H1 (cell line): Measurements from ENCODE around the gene ZCRB1. TPM values are rescaled to one million over a fixed set of nuclear protein-coding genes. Genes with fewer than 3 reads are reported as not detected.

Experiments used
- CTCF ChIP-seq, 3 experiments: IDR thresholded peaks; 1 replicate in 2 of 3; 2 replicates in 1 of 3; pipeline versions ENCODE4 v1.5.1 to v1.6.1; 2011; ENCODE audit warnings: low read length in 3 of 3, mild to moderate bottlenecking in 3 of 3, inconsistent platforms in 2 of 3, low read depth in 1 of 3, moderate library complexity in 1 of 3; ENCODE audit not compliant: insufficient read depth in 1 of 3; ENCODE audit errors: control extremely low read depth in 1 of 3
- EP300 ChIP-seq, 2 experiments: IDR thresholded peaks; 1 replicate in 1 of 2; 2 replicates in 1 of 2; pipeline ENCODE4 v1.6.1; 2011 to 2012; ENCODE audit warnings: low read depth in 2 of 2, low read length in 2 of 2, mild to moderate bottlenecking in 2 of 2, borderline replicate concordance in 1 of 2, inconsistent platforms in 1 of 2, moderate library complexity in 1 of 2
- KDM1A ChIP-seq: fragments of 200-600, 300-600 bp; sonication (generic); IDR thresholded peaks from 2 replicates; pipeline ENCODE4 v1.7.1; 2016; ENCODE audit warnings: mild to moderate bottlenecking, low read length, borderline replicate concordance
- SIRT6 ChIP-seq: IDR thresholded peaks from one replicate; pipeline ENCODE4 v1.7.1; 2012; ENCODE audit warnings: low read length, inconsistent platforms
- SIX5 ChIP-seq: IDR thresholded peaks from 2 replicates; pipeline ENCODE4 v1.6.1; 2011; ENCODE audit warnings: mild to moderate bottlenecking, low read depth, low read length
- YY1 ChIP-seq: IDR thresholded peaks from 2 replicates; pipeline ENCODE4 v1.6.1; 2011; ENCODE audit warnings: low read depth, mild to moderate bottlenecking, low read length
- polyA plus RNA-seq, 7 experiments: library from polyadenylated mRNA; depleted of rRNA in 3 of 7; stranded (reverse) in 5 of 7; unstranded in 2 of 7; fragments of >200 nt in 5 of 7; fragments of 200-250 nt in 2 of 7; gene quantifications; 1 replicate in 5 of 7; 2 replicates in 1 of 7; 4 replicates in 1 of 7; pipeline versions ENCODE4 v1.2.1 to v1.2.3, GENCODE V29; 2011 to 2013; ENCODE audit warnings: missing spikeins in 2 of 7, mixed read lengths in 2 of 7
- total RNA-seq: library from RNA; stranded (reverse); fragmentation: NEBNext Ultra II Directional; extraction: Animal tissue kit (Norgen Biotek cat#: 25700); gene quantifications from 2 replicates; pipeline ENCODE4 v1.2.1, GENCODE V29; 2021

The ZCRB1 gene
- total and polyA plus RNA-seq, 2 of the 8 experiments (the other 6 are each of a cell fraction or from before 2014, with no cell fraction given), result 22.0 to 52.5 TPM

GRCh38 chr12:42372154-42372791, 46.4 kb upstream of the ZCRB1 start (continued):
- TF ChIP-seq EP300 (IDR thresholded peaks at IDR 0.05; ENCODE audit: borderline replicate concordance in 1 of 2, low read depth in 2 of 2, low read length in 2 of 2), result no peak
- no peak for TF ChIP-seq KDM1A
- TF ChIP-seq SIX5, result no peak
- TF ChIP-seq YY1, result no peak
- TF ChIP-seq CTCF (IDR thresholded peaks at IDR 0.05; ENCODE audit: control extremely low read depth in 1 of 3, insufficient read depth in 1 of 3, low read depth in 1 of 3, low read length in 3 of 3), result peak in 2 of 3 experiments; percentile 83 to 86; a peak in 3 of 4 replicates
- TF ChIP-seq SIRT6, result no peak
